Astrocyte (in vitro differentiated cells and primary cell): ENCODE measurements around the gene FEV. TPM values are rescaled to one million over a fixed set of nuclear protein-coding genes. Genes with fewer than 3 reads are reported as not detected.

Source experiments
- DNase-seq: peaks from one replicate; pipeline ENCODE4 v3.0.0-alpha.2; 2010; ENCODE audit warnings: low read depth
- FAIRE-seq: peaks from 2 replicates; lab custom pipeline; 2011; peaks lifted over from hg19 to GRCh38; lab: Jason Lieb, UNC
- H2AFZ ChIP-seq: 2 replicates; pipeline ENCODE4 v1.6.0; 2012; ENCODE audit warnings: low read depth, low read length, inconsistent platforms
- H3K27ac ChIP-seq: 2 replicates; pipeline ENCODE4 v1.5.1; 2011; ENCODE audit warnings: low read depth, low read length, inconsistent platforms
- H3K27me3 ChIP-seq: 2 replicates; pipeline ENCODE4 v1.6.0; 2011; ENCODE audit warnings: low read length, inconsistent platforms; ENCODE audit not compliant: insufficient read depth
- H3K36me3 ChIP-seq: 2 replicates; pipeline ENCODE4 v1.5.1; 2011; ENCODE audit warnings: low read length, inconsistent platforms; ENCODE audit not compliant: insufficient read depth
- H3K4me1 ChIP-seq: 2 replicates; pipeline ENCODE4 v1.5.1; 2011; ENCODE audit warnings: low read length, inconsistent platforms; ENCODE audit not compliant: insufficient read depth
- H3K4me2 ChIP-seq: 2 replicates; pipeline ENCODE4 v1.6.0; 2012; ENCODE audit warnings: low read length, inconsistent platforms
- H3K4me3 ChIP-seq: 2 replicates; pipeline ENCODE4 v1.5.1; 2011; ENCODE audit warnings: low read depth, mild to moderate bottlenecking, low read length, inconsistent platforms; ENCODE audit not compliant: insufficient read depth
- H3K79me2 ChIP-seq: 2 replicates; pipeline ENCODE4 v1.6.0; 2012; ENCODE audit warnings: mild to moderate bottlenecking, low read length, inconsistent platforms; ENCODE audit not compliant: insufficient read depth
- H3K9ac ChIP-seq: 2 replicates; pipeline ENCODE4 v1.6.0; 2012; ENCODE audit warnings: mild to moderate bottlenecking, low read length, inconsistent platforms
- H3K9me3 ChIP-seq: 2 replicates; pipeline ENCODE4 v1.5.1; 2012; ENCODE audit warnings: low read depth, mild to moderate bottlenecking, low read length, inconsistent platforms; ENCODE audit not compliant: insufficient read depth
- H4K20me1 ChIP-seq: 2 replicates; pipeline ENCODE4 v1.6.0; 2012; ENCODE audit warnings: low read length, inconsistent platforms; ENCODE audit not compliant: insufficient read depth
- H3K27ac Mint-ChIP-seq: one replicate; pipeline ENCODE4 v1.8.0; 2021; ENCODE audit warnings: mild to moderate bottlenecking, mixed read lengths; ENCODE audit not compliant: unreplicated experiment
- H3K27me3 Mint-ChIP-seq: one replicate; pipeline ENCODE4 v1.8.0; 2021; ENCODE audit warnings: low read depth, mixed read lengths; ENCODE audit not compliant: unreplicated experiment
- H3K36me3 Mint-ChIP-seq: one replicate; pipeline ENCODE4 v1.8.0; 2021; ENCODE audit warnings: low read depth, mixed read lengths; ENCODE audit not compliant: unreplicated experiment
- H3K4me1 Mint-ChIP-seq: one replicate; pipeline ENCODE4 v1.8.0; 2021; ENCODE audit warnings: low read depth, mixed read lengths; ENCODE audit not compliant: unreplicated experiment
- H3K4me3 Mint-ChIP-seq: one replicate; pipeline ENCODE4 v1.8.0; 2021; ENCODE audit warnings: mild to moderate bottlenecking, moderate library complexity, mixed read lengths; ENCODE audit not compliant: unreplicated experiment
- H3K9me3 Mint-ChIP-seq: one replicate; pipeline ENCODE4 v1.8.0; 2021; ENCODE audit warnings: mild to moderate bottlenecking, mixed read lengths; ENCODE audit not compliant: unreplicated experiment
- EZH2 ChIP-seq: IDR thresholded peaks from 2 replicates; pipeline ENCODE4 v1.6.1; 2012; ENCODE audit warnings: mild to moderate bottlenecking, low read length, inconsistent platforms; ENCODE audit not compliant: insufficient read depth
- total RNA-seq: library from RNA; stranded (reverse); gene quantifications from 2 replicates; pipeline ENCODE4 v1.2.1, GENCODE V29; 2021
- TF ChIP-seq, protein P1 (sequence below): IDR thresholded peaks from 2 replicates; pipeline ENCODE4 v1.5.1; 2011; ENCODE audit warnings: low read depth, mild to moderate bottlenecking, inconsistent platforms, low read length, moderate library complexity; ENCODE audit not compliant: insufficient read depth

Gene FEV
- total RNA-seq, 1 donor from 2014 or later: not detected

DNA sequence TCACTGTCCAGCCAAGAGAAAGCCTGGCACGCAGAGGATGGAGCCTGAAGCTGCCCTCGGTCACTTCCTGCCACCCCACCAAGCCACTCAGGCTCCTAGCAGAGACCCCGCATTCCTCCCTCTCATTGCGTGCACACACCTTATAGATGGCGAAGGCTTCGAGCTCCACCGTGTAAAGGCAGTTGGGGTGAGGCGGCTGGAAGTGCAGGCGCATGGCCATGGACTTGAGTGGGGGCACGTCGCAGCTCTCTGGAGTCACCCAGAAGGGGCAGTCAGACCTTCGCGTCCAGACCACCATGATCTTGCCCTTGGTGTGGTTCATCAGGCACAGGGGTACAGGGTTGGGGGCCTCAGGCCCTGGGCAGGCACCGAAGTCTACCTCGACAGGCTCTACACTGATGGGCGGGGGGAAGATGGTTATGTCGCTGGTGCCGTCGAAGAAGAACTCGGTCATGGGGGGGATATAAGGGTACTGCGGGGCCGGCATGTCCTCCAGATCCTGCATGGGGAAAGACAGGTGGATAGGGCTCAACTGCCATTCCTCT lies 42.6 kb upstream of the FEV start:
- H3K27ac Mint-ChIP-seq: no peak overlapping the region
- TF ChIP-seq, protein P1, sequence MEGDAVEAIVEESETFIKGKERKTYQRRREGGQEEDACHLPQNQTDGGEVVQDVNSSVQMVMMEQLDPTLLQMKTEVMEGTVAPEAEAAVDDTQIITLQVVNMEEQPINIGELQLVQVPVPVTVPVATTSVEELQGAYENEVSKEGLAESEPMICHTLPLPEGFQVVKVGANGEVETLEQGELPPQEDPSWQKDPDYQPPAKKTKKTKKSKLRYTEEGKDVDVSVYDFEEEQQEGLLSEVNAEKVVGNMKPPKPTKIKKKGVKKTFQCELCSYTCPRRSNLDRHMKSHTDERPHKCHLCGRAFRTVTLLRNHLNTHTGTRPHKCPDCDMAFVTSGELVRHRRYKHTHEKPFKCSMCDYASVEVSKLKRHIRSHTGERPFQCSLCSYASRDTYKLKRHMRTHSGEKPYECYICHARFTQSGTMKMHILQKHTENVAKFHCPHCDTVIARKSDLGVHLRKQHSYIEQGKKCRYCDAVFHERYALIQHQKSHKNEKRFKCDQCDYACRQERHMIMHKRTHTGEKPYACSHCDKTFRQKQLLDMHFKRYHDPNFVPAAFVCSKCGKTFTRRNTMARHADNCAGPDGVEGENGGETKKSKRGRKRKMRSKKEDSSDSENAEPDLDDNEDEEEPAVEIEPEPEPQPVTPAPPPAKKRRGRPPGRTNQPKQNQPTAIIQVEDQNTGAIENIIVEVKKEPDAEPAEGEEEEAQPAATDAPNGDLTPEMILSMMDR: no peak
- TF ChIP-seq EZH2: no peak
- no peaks in the 10 kb centered on the region for H3K36me3 ChIP-seq
- no peak for FAIRE-seq
- no peak for DNase-seq
- H3K4me3 ChIP-seq: no peak overlapping the region
- H3K9me3 ChIP-seq: no peaks in the 10 kb centered on the region
- no peaks in the 10 kb centered on the region for H3K4me1 Mint-ChIP-seq
- peaks cover 11% of the 10 kb centered on the region for H3K27me3 ChIP-seq
- H3K4me3 Mint-ChIP-seq: no peak overlapping the region
- H3K27ac ChIP-seq: no peak overlapping the region
- H3K4me1 ChIP-seq: no peaks in the 10 kb centered on the region
- H3K79me2 ChIP-seq: no peaks in the 10 kb centered on the region
- peaks cover 65% of the 10 kb centered on the region for H3K27me3 Mint-ChIP-seq
- no peaks in the 10 kb centered on the region for H4K20me1 ChIP-seq
- no peaks in the 10 kb centered on the region for H3K9me3 Mint-ChIP-seq
- H3K9ac ChIP-seq: no peak overlapping the region
- no peak overlapping the region for H2AFZ ChIP-seq
- no peak overlapping the region for H3K4me2 ChIP-seq
- H3K36me3 Mint-ChIP-seq: no peaks in the 10 kb centered on the region

DNA sequence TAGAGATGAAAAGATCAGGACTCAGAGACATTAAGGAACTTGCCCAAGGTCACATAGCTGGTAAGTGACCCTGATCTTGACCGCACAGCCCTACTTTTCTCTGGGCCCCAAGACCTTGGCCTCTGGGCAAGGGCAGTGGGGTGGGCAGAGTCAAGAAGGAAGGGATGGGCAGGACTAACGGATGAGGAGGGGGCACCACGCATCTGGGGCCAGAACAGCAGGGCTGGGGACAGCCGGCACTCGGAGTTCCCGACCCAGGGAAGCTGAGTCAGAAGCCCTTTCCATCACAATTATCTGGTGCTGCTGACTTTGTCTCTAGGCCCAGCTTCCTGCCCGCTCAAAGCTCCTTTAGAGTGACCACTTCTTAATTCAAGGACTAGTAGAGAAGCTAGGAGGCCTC lies 42.0 kb upstream of the FEV start:
- peaks cover 8% of the 10 kb centered on the region for H3K27me3 ChIP-seq
- no peak for TF ChIP-seq EZH2
- TF ChIP-seq, protein P1: no peak
- FAIRE-seq: no peak
- no peaks in the 10 kb centered on the region for H3K9me3 Mint-ChIP-seq
- no peaks in the 10 kb centered on the region for H3K36me3 ChIP-seq
- no peaks in the 10 kb centered on the region for H3K4me1 Mint-ChIP-seq
- H3K4me3 ChIP-seq: no peak overlapping the region
- no peak overlapping the region for H3K9ac ChIP-seq
- peaks cover 65% of the 10 kb centered on the region for H3K27me3 Mint-ChIP-seq
- no peaks in the 10 kb centered on the region for H3K36me3 Mint-ChIP-seq
- H3K9me3 ChIP-seq: no peaks in the 10 kb centered on the region
- H3K27ac Mint-ChIP-seq: no peak overlapping the region
- no peak for DNase-seq
- no peak overlapping the region for H2AFZ ChIP-seq
- no peaks in the 10 kb centered on the region for H3K79me2 ChIP-seq
- H3K4me3 Mint-ChIP-seq: no peak overlapping the region
- H3K4me2 ChIP-seq: no peak overlapping the region
- no peak overlapping the region for H3K27ac ChIP-seq
- H4K20me1 ChIP-seq: no peaks in the 10 kb centered on the region
- H3K4me1 ChIP-seq: no peaks in the 10 kb centered on the region
